Measurements from ENCODE around the gene LAPTM4A.

GRCh38 chr2:20091305-20091991, 40.0 kb upstream of the LAPTM4A start:
- TF ChIP-seq RAD21 (IDR thresholded peaks at IDR 0.05; ENCODE audit: low read depth) (no peak), REST (IDR thresholded peaks at IDR 0.05; ENCODE audit: low read depth) (no peak)

All from Ishikawa (cell line).